SK-N-SH treated with all-trans-retinoic acid at 6 μM for 48 hours (cell line): ENCODE data around the gene ARPC1A.

Experiments
- PATZ1 ChIP-seq: fragments of 250-450 bp; sonication (Bioruptor Pico); IDR thresholded peaks from 2 replicates; pipeline ENCODE4 v1.8.0; 2020; ENCODE audit warnings: mild to moderate bottlenecking, moderate library complexity, borderline replicate concordance
- TSHZ2 ChIP-seq: fragments of 250-450 bp; sonication (Bioruptor Pico); IDR thresholded peaks from 2 replicates; pipeline ENCODE4 v1.5.0; 2020; ENCODE audit warnings: mild to moderate bottlenecking, moderate library complexity
- ZFP30 ChIP-seq: fragments of 450-650 bp; formaldehyde crosslinking; IDR thresholded peaks from 2 replicates; pipeline ENCODE4 v1.5.0; 2022; ENCODE audit warnings: mild to moderate bottlenecking, moderate library complexity

- no peak for TF ChIP-seq PATZ1 (CRISPR knock-in tag)
- TF ChIP-seq TSHZ2 (CRISPR knock-in tag), result no peak
- no peak for TF ChIP-seq ZFP30 (CRISPR knock-in tag)
Observed at GRCh38 chr7:99369767-99370391, 44.2 kb downstream of the ARPC1A start.
